Measurements from ENCODE around the gene CXCL8. TPM values are rescaled to one million over a fixed set of nuclear protein-coding genes. Genes with fewer than 3 reads are reported as not detected.

Gene CXCL8
- total and polyA plus RNA-seq, 12 donors, result 0.28 to 3.4 (median 1.7) TPM

GRCh38 chr4:73759357-73759756 is 19.0 kb downstream of the CXCL8 start:
- 76 to 82% (median 79%) methylated on average over 2 of the region's 2 CpGs for WGBS, 4 donors
- H3K36me3 ChIP-seq (replicated peaks in 1 of 2), result no peaks in the 10 kb centered on the region
- no peaks in the 10 kb centered on the region for H3K4me1 ChIP-seq (replicated peaks in 1 of 2)
- TF ChIP-seq POLR2A (IDR thresholded peaks at IDR 0.05), result no peak
- TF ChIP-seq, protein P1, sequence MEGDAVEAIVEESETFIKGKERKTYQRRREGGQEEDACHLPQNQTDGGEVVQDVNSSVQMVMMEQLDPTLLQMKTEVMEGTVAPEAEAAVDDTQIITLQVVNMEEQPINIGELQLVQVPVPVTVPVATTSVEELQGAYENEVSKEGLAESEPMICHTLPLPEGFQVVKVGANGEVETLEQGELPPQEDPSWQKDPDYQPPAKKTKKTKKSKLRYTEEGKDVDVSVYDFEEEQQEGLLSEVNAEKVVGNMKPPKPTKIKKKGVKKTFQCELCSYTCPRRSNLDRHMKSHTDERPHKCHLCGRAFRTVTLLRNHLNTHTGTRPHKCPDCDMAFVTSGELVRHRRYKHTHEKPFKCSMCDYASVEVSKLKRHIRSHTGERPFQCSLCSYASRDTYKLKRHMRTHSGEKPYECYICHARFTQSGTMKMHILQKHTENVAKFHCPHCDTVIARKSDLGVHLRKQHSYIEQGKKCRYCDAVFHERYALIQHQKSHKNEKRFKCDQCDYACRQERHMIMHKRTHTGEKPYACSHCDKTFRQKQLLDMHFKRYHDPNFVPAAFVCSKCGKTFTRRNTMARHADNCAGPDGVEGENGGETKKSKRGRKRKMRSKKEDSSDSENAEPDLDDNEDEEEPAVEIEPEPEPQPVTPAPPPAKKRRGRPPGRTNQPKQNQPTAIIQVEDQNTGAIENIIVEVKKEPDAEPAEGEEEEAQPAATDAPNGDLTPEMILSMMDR (IDR thresholded peaks at IDR 0.05), result no peak
- no peak overlapping the region for H3K27ac ChIP-seq
- H3K9me3 ChIP-seq (replicated peaks in 1 of 3), result no peaks in the 10 kb centered on the region
- DNase-seq, result no peak
- H3K4me3 ChIP-seq, result no peak overlapping the region
- no peaks in the 10 kb centered on the region for H3K27me3 ChIP-seq
- intact Hi-C loops (cut with DNase I), result no loop called here

- H3K9me3 ChIP-seq (replicated peaks in 1 of 3), result no peaks in the 10 kb centered on the region
- no peaks in the 10 kb centered on the region for H3K36me3 ChIP-seq (replicated peaks in 1 of 2)
- 67 to 91% (median 75%) methylated on average over 1 of the region's 1 CpG for WGBS, 4 donors
- no peaks in the 10 kb centered on the region for H3K4me1 ChIP-seq (replicated peaks in 1 of 2)
- DNase-seq, result no peak
- no peak overlapping the region for H3K27ac ChIP-seq
- H3K27me3 ChIP-seq, result no peaks in the 10 kb centered on the region
- intact Hi-C loops (cut with DNase I), result no loop called here
- H3K4me3 ChIP-seq, result no peak overlapping the region
- TF ChIP-seq, protein P1 (IDR thresholded peaks at IDR 0.05), result no peak
Measured at GRCh38 chr4:73761856-73762255, 21.5 kb downstream of the CXCL8 start.

- H3K4me1 ChIP-seq (replicated peaks in 1 of 2), result no peaks in the 10 kb centered on the region
- DNase-seq, result no peak
- TF ChIP-seq POLR2A (IDR thresholded peaks at IDR 0.05), result no peak
- TF ChIP-seq, protein P1 (IDR thresholded peaks at IDR 0.05), result no peak
- intact Hi-C loops (cut with DNase I), result no loop called here
- no peaks in the 10 kb centered on the region for H3K36me3 ChIP-seq (replicated peaks in 1 of 2)
- H3K27me3 ChIP-seq, result no peaks in the 10 kb centered on the region
- no peaks in the 10 kb centered on the region for H3K9me3 ChIP-seq (replicated peaks in 1 of 3)
- no peak overlapping the region for H3K27ac ChIP-seq
- 63 to 70% (median 65%) methylated on average over 7 of the region's 7 CpGs for WGBS, 4 donors
- no peak overlapping the region for H3K4me3 ChIP-seq
Measured at GRCh38 chr4:73762409-73762808, 22.0 kb downstream of the CXCL8 start.

DNA sequence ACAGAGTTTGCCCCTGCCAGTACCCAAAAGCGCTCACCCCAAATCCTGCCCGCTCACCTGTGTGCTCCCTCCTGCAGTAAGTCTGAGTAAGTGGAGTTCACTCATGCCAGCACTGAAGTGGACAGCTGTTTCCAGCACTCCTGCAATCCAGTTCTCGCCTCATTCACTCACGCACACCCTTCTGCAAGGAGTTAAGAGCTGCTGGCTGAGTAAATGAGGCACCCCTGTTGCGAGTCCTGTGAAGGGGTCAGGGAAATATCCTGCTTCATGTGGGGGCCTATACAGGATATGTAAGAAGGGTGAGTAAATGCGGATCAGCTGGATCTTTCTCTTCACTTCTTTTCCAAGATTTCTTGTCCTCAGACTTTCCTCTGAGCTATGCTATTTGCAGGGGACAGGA is 23.5 kb downstream of the CXCL8 start:
- no peaks in the 10 kb centered on the region for H3K36me3 ChIP-seq (replicated peaks in 1 of 2)
- no peaks in the 10 kb centered on the region for H3K27me3 ChIP-seq
- intact Hi-C loops (cut with DNase I), result no loop called here
- H3K9me3 ChIP-seq (replicated peaks in 1 of 3), result no peaks in the 10 kb centered on the region
- H3K27ac ChIP-seq, result no peak overlapping the region
- H3K4me1 ChIP-seq (replicated peaks in 1 of 2), result no peaks in the 10 kb centered on the region
- no peak for DNase-seq
- WGBS, 4 donors, result 88 to 96% (median 90%) methylated on average over 6 of the region's 6 CpGs
- H3K4me3 ChIP-seq, result no peak overlapping the region
- TF ChIP-seq, protein P1 (IDR thresholded peaks at IDR 0.05), result no peak
- TF ChIP-seq POLR2A (IDR thresholded peaks at IDR 0.05), result no peak
